WTC11 (cell line): Measurements from ENCODE around the gene ZNF804A. TPM values are rescaled to one million over a fixed set of nuclear protein-coding genes. Genes with fewer than 3 reads are reported as not detected.

Source experiments
- ATAC-seq: fragments of 200-7000 bp; cut with Tn5 transposase; 2 replicates; pipeline ENCODE4 v1.10.0; 2021; ENCODE audit warnings: mild to moderate bottlenecking, moderate library complexity
- CTCF ChIA-PET: fragments of 300-600 bp; sonication (Branson Sonifier 250); formaldehyde crosslinking; loops from one replicate; lab custom pipeline; 2021; ENCODE audit warnings: antibody characterized with exemption; lab: Charles Lee
- POLR2A ChIA-PET: fragments of 350-600 bp; sonication (Branson Sonifier 250); formaldehyde crosslinking; loops from one replicate; lab custom pipeline; 2021; ENCODE audit warnings: antibody characterized with exemption; lab: Charles Lee
- DNase-seq: peaks from one replicate; pipeline ENCODE4 v3.0.0; 2021; ENCODE audit warnings: low spot score
- H3K27ac Mint-ChIP-seq: 2 replicates; pipeline ENCODE4 v1.8.0; 2021; ENCODE audit warnings: mixed read lengths
- H3K27me3 Mint-ChIP-seq: 2 replicates; pipeline ENCODE4 v1.8.0; 2021; ENCODE audit warnings: low read depth, mild to moderate bottlenecking, moderate library complexity, mixed read lengths
- H3K36me3 Mint-ChIP-seq: 2 replicates; pipeline ENCODE4 v1.8.0; 2021; ENCODE audit warnings: mixed read lengths
- H3K4me1 Mint-ChIP-seq: 2 replicates; pipeline ENCODE4 v1.8.0; 2022; ENCODE audit warnings: mixed read lengths
- H3K4me3 Mint-ChIP-seq: 2 replicates; pipeline ENCODE4 v1.8.0; 2021; ENCODE audit warnings: mild to moderate bottlenecking, moderate library complexity, mixed read lengths
- H3K9me3 Mint-ChIP-seq: 2 replicates; pipeline ENCODE4 v1.8.0; 2021; ENCODE audit warnings: mixed read lengths
- ATF2 ChIP-seq: sonication (generic); formaldehyde crosslinking; IDR thresholded peaks from 2 replicates; pipeline ENCODE4 v1.8.1; 2022; ENCODE audit warnings: low read depth, missing genetic modification reagents, borderline replicate concordance
- ATF3 ChIP-seq: sonication (generic); formaldehyde crosslinking; conservative IDR thresholded peaks from 2 replicates; pipeline ENCODE4 v1.8.1; 2022; ENCODE audit warnings: mild to moderate bottlenecking, missing genetic modification reagents
- FOXJ3 ChIP-seq: sonication (generic); formaldehyde crosslinking; IDR thresholded peaks from 2 replicates; pipeline ENCODE4 v1.9.0; 2021; ENCODE audit warnings: missing genetic modification reagents, mild to moderate bottlenecking, borderline replicate concordance
- GTF2I ChIP-seq: fragments of 250-450 bp; sonication (Bioruptor Pico); conservative IDR thresholded peaks from 2 replicates; pipeline ENCODE4 v1.4.0; 2021; ENCODE audit warnings: mild to moderate bottlenecking
- JAZF1 ChIP-seq: fragments of 250-450 bp; sonication (Bioruptor Pico); IDR thresholded peaks from 2 replicates; pipeline ENCODE4 v1.9.0; 2021; ENCODE audit warnings: moderate library complexity, mild to moderate bottlenecking, inconsistent platforms
- NFE2L1 ChIP-seq: sonication (generic); formaldehyde crosslinking; IDR thresholded peaks from 2 replicates; pipeline ENCODE4 v1.8.1; 2023; ENCODE audit warnings: missing genetic modification reagents
- SP1 ChIP-seq: sonication (generic); formaldehyde crosslinking; conservative IDR thresholded peaks from 2 replicates; pipeline ENCODE4 v1.8.1; 2022; ENCODE audit warnings: missing genetic modification reagents
- ZBTB43 ChIP-seq: sonication (generic); formaldehyde crosslinking; IDR thresholded peaks from 2 replicates; pipeline ENCODE4 v1.8.1; 2023; ENCODE audit warnings: mild to moderate bottlenecking, missing genetic modification reagents
- ZNF232 ChIP-seq: sonication (generic); formaldehyde crosslinking; IDR thresholded peaks from 2 replicates; pipeline ENCODE4 v1.8.0; 2022; ENCODE audit warnings: mild to moderate bottlenecking, missing genetic modification reagents
- ZNF281 ChIP-seq: sonication (generic); formaldehyde crosslinking; IDR thresholded peaks from 2 replicates; pipeline ENCODE4 v1.8.0; 2023; ENCODE audit warnings: mild to moderate bottlenecking, missing genetic modification reagents
- ZNF423 ChIP-seq: fragments of 250-450 bp; sonication (Bioruptor Pico); IDR thresholded peaks from 2 replicates; pipeline ENCODE4 v2.1.2; 2022; ENCODE audit warnings: mild to moderate bottlenecking, moderate library complexity
- total RNA-seq: library from RNA; stranded (reverse); gene quantifications from 3 replicates; pipeline ENCODE4 v1.2.3, GENCODE V29; 2021
- TF ChIP-seq, protein P1 (sequence below): fragments of 250-450 bp; sonication (Bioruptor Pico); conservative IDR thresholded peaks from 2 replicates; pipeline ENCODE4 v1.9.0; 2021; ENCODE audit warnings: mild to moderate bottlenecking
- TF ChIP-seq, protein P2 (sequence below): sonication (generic); formaldehyde crosslinking; IDR thresholded peaks from 2 replicates; pipeline ENCODE4 v1.8.0; 2022; ENCODE audit warnings: mild to moderate bottlenecking, missing genetic modification reagents
- TF ChIP-seq, protein P3 (sequence below): sonication (generic); formaldehyde crosslinking; IDR thresholded peaks from 2 replicates; pipeline ENCODE4 v1.8.1; 2023; ENCODE audit warnings: mild to moderate bottlenecking, missing genetic modification reagents, moderate library complexity
- TF ChIP-seq, protein P4 (sequence below): sonication (generic); formaldehyde crosslinking; IDR thresholded peaks from 2 replicates; pipeline ENCODE4 v1.8.1; 2022; ENCODE audit warnings: low read depth, mild to moderate bottlenecking, moderate library complexity, missing genetic modification reagents, borderline replicate concordance

ZNF804A gene
- total RNA-seq, 1 experiment from 2014 or later: not detected

- TF ChIP-seq, protein P1, sequence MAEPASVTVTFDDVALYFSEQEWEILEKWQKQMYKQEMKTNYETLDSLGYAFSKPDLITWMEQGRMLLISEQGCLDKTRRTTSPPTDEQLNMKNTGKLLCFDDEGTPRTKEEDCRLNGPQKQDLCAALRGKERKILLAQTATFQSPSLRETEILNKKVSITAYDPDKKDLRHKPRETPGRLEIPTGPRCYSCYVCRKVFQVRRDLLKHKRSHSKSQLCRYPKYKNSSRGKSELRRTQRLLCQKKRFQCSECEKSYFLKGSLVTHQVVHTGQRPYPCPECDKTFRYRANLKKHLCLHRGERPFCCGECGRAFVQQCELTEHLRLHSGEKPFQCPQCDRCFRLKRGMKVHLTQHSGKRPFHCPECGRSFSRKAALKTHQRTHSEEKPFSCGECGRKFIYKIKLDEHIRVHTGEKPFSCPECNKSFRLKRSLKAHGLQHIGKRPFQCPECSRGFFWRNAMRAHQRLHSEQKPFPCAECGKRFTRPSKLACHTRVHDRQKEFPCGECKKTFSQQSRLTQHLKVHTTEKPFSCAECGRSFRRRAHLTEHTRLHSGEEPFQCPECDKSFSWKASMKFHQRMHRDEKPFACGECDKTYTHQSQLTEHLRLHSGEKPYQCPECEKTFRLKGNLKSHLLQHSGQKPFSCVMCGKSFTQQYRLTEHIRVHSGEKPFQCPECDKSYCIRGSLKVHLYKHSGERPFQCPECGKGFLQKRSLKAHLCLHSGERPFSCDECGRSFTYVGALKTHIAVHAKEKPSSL (CRISPR knock-in tag): no peak
- TF ChIP-seq ZNF232 (CRISPR knock-in tag) (no peak), FOXJ3 (CRISPR knock-in tag) (no peak), ZBTB43 (CRISPR knock-in tag) (no peak), ATF3 (CRISPR knock-in tag) (no peak)
- TF ChIP-seq, protein P2, sequence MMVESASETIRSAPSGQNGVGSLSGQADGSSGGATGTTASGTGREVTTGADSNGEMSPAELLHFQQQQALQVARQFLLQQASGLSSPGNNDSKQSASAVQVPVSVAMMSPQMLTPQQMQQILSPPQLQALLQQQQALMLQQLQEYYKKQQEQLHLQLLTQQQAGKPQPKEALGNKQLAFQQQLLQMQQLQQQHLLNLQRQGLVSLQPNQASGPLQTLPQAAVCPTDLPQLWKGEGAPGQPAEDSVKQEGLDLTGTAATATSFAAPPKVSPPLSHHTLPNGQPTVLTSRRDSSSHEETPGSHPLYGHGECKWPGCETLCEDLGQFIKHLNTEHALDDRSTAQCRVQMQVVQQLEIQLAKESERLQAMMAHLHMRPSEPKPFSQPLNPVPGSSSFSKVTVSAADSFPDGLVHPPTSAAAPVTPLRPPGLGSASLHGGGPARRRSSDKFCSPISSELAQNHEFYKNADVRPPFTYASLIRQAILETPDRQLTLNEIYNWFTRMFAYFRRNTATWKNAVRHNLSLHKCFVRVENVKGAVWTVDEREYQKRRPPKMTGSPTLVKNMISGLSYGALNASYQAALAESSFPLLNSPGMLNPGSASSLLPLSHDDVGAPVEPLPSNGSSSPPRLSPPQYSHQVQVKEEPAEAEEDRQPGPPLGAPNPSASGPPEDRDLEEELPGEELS (CRISPR knock-in tag): no peak
Measured at GRCh38 chr2:184783576-184783975, 185.2 kb downstream of the ZNF804A start (continued).

DNA sequence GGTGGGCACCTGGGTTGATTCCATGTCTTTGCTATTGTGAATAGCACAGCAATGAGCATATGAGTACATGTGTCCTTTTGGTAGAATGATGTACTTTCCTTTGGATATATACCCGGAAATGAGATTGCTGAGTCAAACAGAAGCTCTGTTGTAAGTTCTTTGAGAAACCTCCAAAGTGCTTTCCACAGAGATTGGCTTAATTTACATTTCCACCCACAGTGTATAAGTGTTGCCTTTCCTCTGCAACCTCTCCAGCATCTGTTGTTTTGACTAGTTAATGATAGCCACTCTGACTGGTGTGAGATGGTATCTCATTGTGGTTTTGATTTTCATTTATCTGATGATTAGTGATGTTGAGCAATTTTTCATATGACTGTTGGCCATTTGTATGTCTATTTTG is 194.8 kb downstream of the ZNF804A start:
- no peaks in the 10 kb centered on the region for H3K36me3 Mint-ChIP-seq
- no peak for DNase-seq
- H3K9me3 Mint-ChIP-seq: peaks cover 16% of the 10 kb centered on the region
- ChIA-PET CTCF (no interaction called here), POLR2A (no interaction called here)
- H3K27ac Mint-ChIP-seq: no peak overlapping the region
- ATAC-seq: no peak
- TF ChIP-seq ATF2 (CRISPR knock-in tag) (no peak), GTF2I (CRISPR knock-in tag) (no peak), ZNF281 (CRISPR knock-in tag) (no peak), SP1 (CRISPR knock-in tag) (no peak), JAZF1 (CRISPR knock-in tag) (no peak), ZNF423 (CRISPR knock-in tag) (no peak), NFE2L1 (CRISPR knock-in tag) (no peak)
- TF ChIP-seq, protein P3, sequence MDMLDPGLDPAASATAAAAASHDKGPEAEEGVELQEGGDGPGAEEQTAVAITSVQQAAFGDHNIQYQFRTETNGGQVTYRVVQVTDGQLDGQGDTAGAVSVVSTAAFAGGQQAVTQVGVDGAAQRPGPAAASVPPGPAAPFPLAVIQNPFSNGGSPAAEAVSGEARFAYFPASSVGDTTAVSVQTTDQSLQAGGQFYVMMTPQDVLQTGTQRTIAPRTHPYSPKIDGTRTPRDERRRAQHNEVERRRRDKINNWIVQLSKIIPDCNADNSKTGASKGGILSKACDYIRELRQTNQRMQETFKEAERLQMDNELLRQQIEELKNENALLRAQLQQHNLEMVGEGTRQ (CRISPR knock-in tag): no peak
- TF ChIP-seq, protein P4, sequence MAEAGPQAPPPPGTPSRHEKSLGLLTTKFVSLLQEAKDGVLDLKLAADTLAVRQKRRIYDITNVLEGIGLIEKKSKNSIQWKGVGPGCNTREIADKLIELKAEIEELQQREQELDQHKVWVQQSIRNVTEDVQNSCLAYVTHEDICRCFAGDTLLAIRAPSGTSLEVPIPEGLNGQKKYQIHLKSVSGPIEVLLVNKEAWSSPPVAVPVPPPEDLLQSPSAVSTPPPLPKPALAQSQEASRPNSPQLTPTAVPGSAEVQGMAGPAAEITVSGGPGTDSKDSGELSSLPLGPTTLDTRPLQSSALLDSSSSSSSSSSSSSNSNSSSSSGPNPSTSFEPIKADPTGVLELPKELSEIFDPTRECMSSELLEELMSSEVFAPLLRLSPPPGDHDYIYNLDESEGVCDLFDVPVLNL (CRISPR knock-in tag): no peak
- TF ChIP-seq, protein P1 (CRISPR knock-in tag): no peak
- H3K27me3 Mint-ChIP-seq: no peaks in the 10 kb centered on the region
- H3K4me1 Mint-ChIP-seq: no peaks in the 10 kb centered on the region
- H3K4me3 Mint-ChIP-seq: no peak overlapping the region
